ENCODE measurements around the gene RCAN1. TPM values are rescaled to one million over a fixed set of nuclear protein-coding genes. Genes with fewer than 3 reads are reported as not detected.
"Not testable (repeated sequence)": the region's sequence is repeated elsewhere in the genome, so short reads cannot be mapped to it uniquely, and the experiment has no call there.

The RCAN1 gene
- total RNA-seq, 1 experiment from 2014 or later = 28.3 TPM

DNA sequence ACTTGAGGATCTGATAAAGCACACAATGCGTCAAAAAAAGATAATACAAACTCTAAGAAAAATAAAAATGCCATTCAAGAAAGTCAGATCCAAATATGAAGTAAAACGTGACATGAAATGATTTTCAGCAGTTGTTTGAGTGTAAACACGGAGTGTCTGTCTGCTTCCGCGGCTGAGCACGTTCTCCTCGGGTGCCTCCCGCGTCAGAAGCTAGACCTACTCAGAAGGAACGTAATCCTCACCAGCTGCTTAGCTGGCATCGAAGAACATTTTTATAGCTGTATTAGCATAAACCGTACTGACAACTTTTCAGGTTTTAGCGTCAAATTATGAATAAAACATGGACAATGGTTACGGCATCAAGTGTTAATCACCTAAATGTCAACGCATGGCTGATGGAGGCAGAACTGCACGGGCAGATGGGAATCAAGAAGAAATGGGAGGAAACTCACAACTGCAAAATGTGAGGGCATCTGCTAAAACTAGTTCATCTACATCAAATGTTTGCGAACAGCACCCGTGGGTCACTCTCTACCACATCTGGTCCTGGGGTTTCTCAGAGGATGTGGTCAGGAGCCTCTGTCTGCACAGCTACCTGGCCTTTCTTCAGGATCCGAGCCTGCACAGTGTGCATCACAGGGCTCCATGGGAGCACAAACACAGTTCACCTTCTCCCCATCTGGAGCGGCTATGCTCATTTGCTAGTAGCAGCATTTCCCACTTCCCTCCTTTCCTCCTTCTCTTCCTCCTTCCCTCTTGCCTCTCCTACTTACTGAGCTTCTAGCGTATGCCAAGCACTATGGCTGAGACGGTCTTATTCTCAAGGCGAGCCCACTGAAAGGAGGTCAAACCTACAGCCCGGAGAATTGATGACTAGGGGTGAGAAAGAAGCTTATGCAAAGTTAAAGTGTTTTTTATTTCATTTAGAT, 40.0 kb downstream of the RCAN1 start:
- no peaks in the 10 kb centered on the region; the same call in 1 of the 2 replicates for H3K9me3 ChIP-seq (replicated peaks)
- no peaks in the 10 kb centered on the region for H3K4me1 ChIP-seq
- no peak for DNase-seq
- no peaks in the 10 kb centered on the region for H3K36me3 ChIP-seq
- H3K27ac ChIP-seq = no peak overlapping the region
- H3K27me3 ChIP-seq = no peaks in the 10 kb centered on the region
- H3K4me3 ChIP-seq = no peak overlapping the region

DNA sequence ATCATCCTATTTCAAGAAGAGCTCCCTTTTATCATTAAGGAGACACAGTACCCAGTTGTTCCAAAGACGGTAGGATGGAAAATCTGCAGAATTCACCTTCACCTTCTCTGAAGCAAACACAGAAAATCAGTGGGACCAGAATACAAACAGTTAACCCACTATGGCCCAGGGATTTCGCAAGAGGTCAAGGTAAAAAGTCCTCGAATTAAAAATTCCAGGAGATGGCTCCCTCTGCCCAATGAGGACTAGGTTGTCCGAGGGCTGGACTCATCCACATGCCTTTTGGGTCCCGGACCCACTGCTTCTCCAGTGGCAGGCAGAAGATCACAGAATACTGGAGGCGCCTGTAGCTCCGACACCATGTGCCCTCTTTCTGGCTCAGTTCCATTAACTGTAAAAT, 42.9 kb downstream of the RCAN1 start:
- H3K9me3 ChIP-seq (replicated peaks) = no peaks in the 10 kb centered on the region; the same call in 1 of the 2 replicates
- no peaks in the 10 kb centered on the region for H3K27me3 ChIP-seq
- no peak overlapping the region for H3K4me3 ChIP-seq
- no peak for DNase-seq
- H3K4me1 ChIP-seq = no peaks in the 10 kb centered on the region
- no peak overlapping the region for H3K27ac ChIP-seq
- H3K36me3 ChIP-seq = no peaks in the 10 kb centered on the region

- no peaks in the 10 kb centered on the region for H3K27me3 ChIP-seq
- H3K36me3 ChIP-seq = no peaks in the 10 kb centered on the region
- no peaks in the 10 kb centered on the region for H3K4me1 ChIP-seq
- H3K9me3 ChIP-seq (replicated peaks) = no peaks in the 10 kb centered on the region; the same call in 1 of the 2 replicates
- no peak overlapping the region for H3K4me3 ChIP-seq
- H3K27ac ChIP-seq = no peak overlapping the region
- DNase-seq = no peak
These were observed 44.6 kb downstream of the RCAN1 start for GRCh38 chr21:34570313-34570712.

DNA sequence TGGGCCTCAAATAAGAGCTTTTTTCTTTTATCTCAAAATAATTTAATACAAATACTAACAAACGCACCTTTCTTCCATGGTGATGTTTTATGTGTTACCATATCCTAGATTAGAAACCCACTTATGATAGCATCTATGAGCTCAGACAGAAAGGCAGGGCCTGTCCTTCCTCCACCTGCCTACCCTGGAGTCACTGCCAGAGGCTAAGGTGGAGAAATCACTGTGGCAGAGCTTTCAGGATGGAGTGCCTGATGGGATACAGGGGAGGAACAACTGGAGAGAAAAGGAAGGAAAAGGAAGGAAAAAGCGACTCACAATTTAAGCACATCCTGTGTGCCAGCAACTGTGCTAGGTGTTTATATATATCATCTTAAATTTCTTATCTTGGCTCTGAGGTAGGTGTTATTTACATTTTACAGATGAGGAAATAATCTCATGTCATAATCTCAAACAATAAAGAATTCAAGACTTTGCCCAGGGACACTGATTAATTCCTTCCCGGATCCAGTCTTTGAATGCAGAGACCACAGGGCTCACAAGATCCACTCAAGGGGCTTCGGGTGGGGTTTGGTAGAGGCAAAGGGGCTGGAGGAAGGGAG, 45.4 kb downstream of the RCAN1 start:
- Histone ChIP-seq H3K9me3 (replicated peaks) (no peaks in the 10 kb centered on the region; the same call in 1 of the 2 replicates), H3K27ac (no peak overlapping the region), H3K4me1 (no peaks in the 10 kb centered on the region), H3K36me3 (no peaks in the 10 kb centered on the region), H3K4me3 (no peak overlapping the region), H3K27me3 (no peaks in the 10 kb centered on the region)
- no peak for DNase-seq

DNA sequence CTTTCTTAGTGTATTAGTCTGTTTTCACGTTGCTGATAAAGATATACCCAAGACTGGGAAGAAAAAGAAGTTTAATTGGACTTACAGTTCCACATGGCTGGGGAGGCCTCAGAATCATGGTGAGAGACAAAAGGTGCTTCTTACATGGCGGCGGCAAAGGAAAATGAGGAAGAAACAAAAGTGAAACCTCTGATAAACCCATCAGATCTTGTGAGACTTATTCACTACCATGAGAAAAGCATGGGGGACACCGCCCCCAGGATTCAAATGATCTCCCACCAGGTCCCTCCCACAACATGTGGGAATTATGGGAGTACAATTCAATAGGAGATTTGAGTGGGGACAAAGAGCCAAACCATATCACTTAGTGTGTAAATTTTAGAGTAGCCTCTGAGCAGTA, 46.1 kb downstream of the RCAN1 start:
- not testable (repeated sequence) for H3K9me3 ChIP-seq (replicated peaks); H3K27ac ChIP-seq; H3K27me3 ChIP-seq; DNase-seq; H3K36me3 ChIP-seq; H3K4me1 ChIP-seq; H3K4me3 ChIP-seq

- Histone ChIP-seq H3K27ac (no peak overlapping the region), H3K36me3 (no peaks in the 10 kb centered on the region), H3K4me3 (no peak overlapping the region), H3K4me1 (no peaks in the 10 kb centered on the region), H3K27me3 (no peaks in the 10 kb centered on the region), H3K9me3 (replicated peaks) (no peaks in the 10 kb centered on the region)
- DNase-seq = no peak
These were observed 47.2 kb downstream of the RCAN1 start for GRCh38 chr21:34567604-34568155.

DNA sequence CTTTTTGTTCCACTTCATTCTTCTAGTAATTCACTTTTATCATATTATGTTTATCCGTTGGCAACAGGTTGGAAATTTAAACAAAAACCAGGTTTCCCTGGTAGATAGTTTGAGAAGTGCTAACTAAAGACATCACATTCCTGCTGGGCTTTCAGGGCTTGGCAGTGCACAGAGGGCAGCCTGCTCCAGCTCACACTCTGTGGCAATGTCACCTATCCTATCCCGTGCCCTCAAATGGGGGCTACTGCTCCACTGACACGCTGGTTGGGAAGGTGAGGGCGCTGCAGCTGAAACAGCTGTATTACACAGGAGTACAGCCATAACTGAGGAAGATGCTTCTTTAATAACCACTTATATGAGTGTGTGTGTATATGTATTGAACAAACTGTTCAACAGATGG, 49.7 kb downstream of the RCAN1 start:
- H3K9me3 ChIP-seq (replicated peaks) = no peaks in the 10 kb centered on the region
- H3K4me3 ChIP-seq = no peak overlapping the region
- peaks cover 4% of the 10 kb centered on the region; the same call in 1 of the 2 replicates for H3K4me1 ChIP-seq
- no peaks in the 10 kb centered on the region for H3K36me3 ChIP-seq
- H3K27ac ChIP-seq = no peak overlapping the region
- H3K27me3 ChIP-seq = no peaks in the 10 kb centered on the region
- DNase-seq = no peak

DNA sequence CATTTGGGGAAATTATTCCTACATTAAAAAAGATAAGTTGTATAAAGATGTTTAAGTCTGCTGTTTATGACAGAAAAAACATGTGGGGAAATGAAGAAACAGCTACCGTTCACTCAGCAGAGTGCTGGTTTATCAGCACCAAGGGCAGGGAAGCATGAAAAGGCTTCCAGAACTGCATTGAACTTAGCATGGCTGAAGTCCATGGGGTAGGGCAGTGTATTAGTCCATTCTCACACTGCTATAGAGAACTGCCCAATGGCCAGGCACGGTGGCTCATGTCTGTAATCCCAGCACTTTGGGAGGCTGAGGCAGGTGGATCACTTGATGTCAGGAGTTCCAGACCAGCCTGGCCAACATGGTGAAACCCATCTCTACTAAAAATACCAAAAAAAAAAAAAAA, 51.5 kb downstream of the RCAN1 start:
- H3K4me1 ChIP-seq = peaks cover 13% of the 10 kb centered on the region
- H3K4me3 ChIP-seq; H3K9me3 ChIP-seq (replicated peaks); H3K27ac ChIP-seq; H3K36me3 ChIP-seq; DNase-seq; H3K27me3 ChIP-seq: not testable (repeated sequence)

DNA sequence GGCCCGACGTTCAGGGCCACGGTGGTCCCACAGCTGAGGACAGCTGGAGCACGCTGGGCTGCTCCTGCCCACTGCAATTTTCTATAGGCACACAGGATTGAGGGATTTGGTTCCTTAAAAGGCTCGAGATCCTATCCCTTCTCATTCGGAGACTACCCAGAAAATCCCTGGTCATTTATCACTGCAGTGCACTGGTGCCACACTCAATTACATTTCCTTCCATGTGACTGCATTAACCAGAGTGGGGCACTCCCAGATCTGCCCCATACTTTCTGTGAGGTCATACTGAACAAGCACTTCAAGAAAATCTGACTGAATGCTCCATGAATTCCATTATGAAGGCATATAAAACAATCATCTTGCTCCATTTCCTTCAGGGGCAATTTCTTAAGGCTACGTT, 53.1 kb downstream of the RCAN1 start:
- DNase-seq = no peak
- no peaks in the 10 kb centered on the region for H3K27me3 ChIP-seq
- H3K27ac ChIP-seq = no peak overlapping the region
- no peaks in the 10 kb centered on the region for H3K9me3 ChIP-seq (replicated peaks)
- peaks cover 13% of the 10 kb centered on the region for H3K4me1 ChIP-seq
- H3K36me3 ChIP-seq = no peaks in the 10 kb centered on the region
- no peak overlapping the region for H3K4me3 ChIP-seq

DNA sequence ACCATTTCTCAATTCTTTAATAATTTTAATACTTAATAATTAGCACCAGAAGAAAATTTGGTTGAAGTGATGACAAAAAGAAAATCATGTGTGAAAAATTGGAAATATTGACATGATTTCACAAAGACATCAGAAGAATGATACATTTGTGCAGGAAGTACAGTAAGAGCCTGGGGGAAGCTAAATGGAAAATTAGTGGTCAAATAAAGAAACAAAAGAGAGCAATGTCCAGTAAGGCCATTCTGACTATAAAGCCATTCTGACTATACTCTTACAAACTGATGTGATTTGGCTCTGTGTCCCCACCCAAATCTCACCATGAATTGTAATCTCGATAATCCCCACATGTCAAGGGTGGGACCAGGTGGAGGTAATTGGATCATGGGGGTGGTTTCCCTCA, 54.3 kb downstream of the RCAN1 start:
- no peaks in the 10 kb centered on the region for H3K36me3 ChIP-seq
- no peak overlapping the region for H3K4me3 ChIP-seq
- H3K27me3 ChIP-seq = no peaks in the 10 kb centered on the region
- H3K9me3 ChIP-seq (replicated peaks) = no peaks in the 10 kb centered on the region
- H3K27ac ChIP-seq = no peak overlapping the region
- DNase-seq = no peak
- peaks cover 13% of the 10 kb centered on the region for H3K4me1 ChIP-seq

DNA sequence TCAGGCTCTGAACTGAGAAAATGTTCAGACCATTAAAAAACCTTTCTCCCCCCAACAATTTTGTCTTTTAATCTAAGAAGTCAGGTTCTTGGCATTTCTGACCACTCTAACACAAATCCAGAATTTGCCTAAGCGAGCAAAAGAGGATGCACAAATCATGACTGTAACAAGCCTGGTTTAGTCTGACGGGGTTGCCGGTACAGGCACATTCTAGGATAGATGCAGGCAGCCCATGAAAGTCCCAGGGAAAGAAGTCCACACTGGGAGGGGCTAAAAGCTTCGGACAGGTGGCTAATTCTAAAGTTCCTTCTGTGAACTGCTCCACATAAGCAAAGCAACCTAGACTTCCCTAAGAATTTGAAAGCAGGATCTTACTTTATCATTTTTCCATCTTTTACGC, 54.9 kb downstream of the RCAN1 start:
- peak in 1 of 2 experiments; percentile 13 for DNase-seq
- Histone ChIP-seq H3K27me3 (no peaks in the 10 kb centered on the region), H3K27ac (no peak overlapping the region), H3K9me3 (replicated peaks) (peaks cover 2% of the 10 kb centered on the region; the same call in 1 of the 2 replicates), H3K4me3 (no peak overlapping the region), H3K4me1 (peaks cover 13% of the 10 kb centered on the region), H3K36me3 (no peaks in the 10 kb centered on the region)

- H3K27me3 ChIP-seq = no peaks in the 10 kb centered on the region
- DNase-seq = peak in 1 of 2 experiments; percentile 22
- H3K36me3 ChIP-seq = no peaks in the 10 kb centered on the region
- no peak overlapping the region for H3K4me3 ChIP-seq
- H3K27ac ChIP-seq = no peak overlapping the region
- peaks cover 6% of the 10 kb centered on the region; the same call in 1 of the 2 replicates for H3K9me3 ChIP-seq (replicated peaks)
- peaks cover 13% of the 10 kb centered on the region for H3K4me1 ChIP-seq
These were observed 55.8 kb downstream of the RCAN1 start for GRCh38 chr21:34559089-34559631.

DNA sequence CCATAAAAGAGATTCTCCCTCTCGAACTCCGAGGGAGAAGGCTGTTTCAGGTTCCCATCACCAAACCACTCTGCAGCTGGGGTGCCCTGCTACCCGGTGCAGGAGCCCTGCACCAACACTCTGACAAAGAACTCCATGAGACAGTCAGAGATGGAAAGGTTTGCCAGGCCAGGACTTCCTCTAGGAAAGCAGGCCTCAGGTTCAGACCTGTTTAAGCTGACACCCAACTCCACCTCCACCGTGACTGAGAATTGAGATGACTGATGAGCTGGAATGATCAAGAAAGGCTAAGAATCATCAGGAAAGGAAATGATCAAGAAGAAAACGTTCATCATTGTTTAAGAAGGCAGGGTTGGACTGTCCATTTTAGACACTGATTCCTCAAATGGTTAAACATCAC, 56.7 kb downstream of the RCAN1 start:
- no peak for DNase-seq
- no peaks in the 10 kb centered on the region for H3K36me3 ChIP-seq
- H3K4me1 ChIP-seq = peaks cover 13% of the 10 kb centered on the region
- H3K9me3 ChIP-seq (replicated peaks) = peaks cover 6% of the 10 kb centered on the region; the same call in 1 of the 2 replicates
- no peak overlapping the region for H3K4me3 ChIP-seq
- H3K27ac ChIP-seq = no peak overlapping the region
- no peaks in the 10 kb centered on the region for H3K27me3 ChIP-seq

- DNase-seq = no peak
- Histone ChIP-seq H3K36me3 (no peaks in the 10 kb centered on the region), H3K4me3 (no peak overlapping the region), H3K27ac (no peak overlapping the region), H3K9me3 (replicated peaks) (peaks cover 6% of the 10 kb centered on the region; the same call in 1 of the 2 replicates), H3K27me3 (no peaks in the 10 kb centered on the region), H3K4me1 (peaks cover 13% of the 10 kb centered on the region)
These were observed 57.7 kb downstream of the RCAN1 start for GRCh38 chr21:34557261-34557660.

DNA sequence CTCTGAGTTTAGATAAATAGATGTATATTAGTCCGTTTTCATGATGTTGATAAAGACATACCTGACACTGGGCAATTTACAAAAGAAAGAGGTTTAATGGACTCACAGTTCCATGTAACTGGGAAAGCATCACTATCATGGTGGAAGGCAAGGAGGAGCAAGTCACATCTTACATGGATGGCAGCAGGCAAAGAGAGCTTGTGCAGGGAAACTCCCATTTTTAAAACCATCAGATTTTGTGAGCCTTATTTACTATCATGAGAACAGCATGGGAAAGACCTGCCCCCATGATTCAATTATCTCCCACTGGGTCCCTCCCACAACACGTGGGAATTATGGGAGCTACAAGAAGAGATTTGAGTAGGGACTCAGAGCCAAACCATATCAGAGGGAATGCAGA, 60.2 kb downstream of the RCAN1 start:
- H3K4me3 ChIP-seq; H3K27ac ChIP-seq; H3K9me3 ChIP-seq (replicated peaks); H3K36me3 ChIP-seq; DNase-seq; H3K4me1 ChIP-seq; H3K27me3 ChIP-seq: not testable (repeated sequence)

All from SJCRH30 (cell line).